Cardiac fibroblast (primary cell): ENCODE results near the gene SLC5A5.

Experiments used
- DNase-seq, 2 donors: peaks; one replicate each; pipeline versions ENCODE4 v3.0.0 to v3.0.0-alpha.2; 2010; ENCODE audit warnings: low read depth in 2 of 2
- H3K4me3 ChIP-seq, 2 donors: replicated peaks in 1 of 2; 1 replicate in 1 of 2; 2 replicates in 1 of 2; pipeline ENCODE4 v1.5.1; 2011; ENCODE audit warnings: low read depth in 2 of 2, low read length in 2 of 2, mild to moderate bottlenecking in 2 of 2, moderate library complexity in 1 of 2
- CTCF ChIP-seq: IDR thresholded peaks from one replicate; pipeline ENCODE4 v1.5.1; 2011; ENCODE audit warnings: low read depth, mild to moderate bottlenecking, low read length, inconsistent platforms

The SLC5A5 gene

GRCh38 chr19:17936379-17936778 lies 64.6 kb downstream of the SLC5A5 start:
- TF ChIP-seq CTCF: no peak
- H3K4me3 ChIP-seq: no peak overlapping the region
- no peak for DNase-seq

GRCh38 chr19:17937371-17937900 lies 65.7 kb downstream of the SLC5A5 start:
- DNase-seq: no peak
- no peak overlapping the region for H3K4me3 ChIP-seq
- no peak for TF ChIP-seq CTCF

GRCh38 chr19:17938092-17938845 lies 66.5 kb downstream of the SLC5A5 start:
- H3K4me3 ChIP-seq: no peak overlapping the region
- peak; percentile 99 for TF ChIP-seq CTCF
- peak; percentile 80 to 94 for DNase-seq

- H3K4me3 ChIP-seq: no peak overlapping the region
- TF ChIP-seq CTCF: no peak
- DNase-seq: no peak
Measured at GRCh38 chr19:17942181-17942580, 70.4 kb downstream of the SLC5A5 start.

- no peak overlapping the region for H3K4me3 ChIP-seq
- no peak for DNase-seq
- TF ChIP-seq CTCF: no peak
Measured at GRCh38 chr19:17942582-17943273, 71.0 kb downstream of the SLC5A5 start.

GRCh38 chr19:17943274-17944221 lies 71.8 kb downstream of the SLC5A5 start:
- DNase-seq: no peak
- H3K4me3 ChIP-seq: no peak overlapping the region
- TF ChIP-seq CTCF: no peak
